ENCODE results near the gene TCEAL9. TPM values are rescaled to one million over a fixed set of nuclear protein-coding genes. Genes with fewer than 3 reads are reported as not detected.

The TCEAL9 gene
- total RNA-seq, 2 donors from 2014 or later: 49.8 to 88.2 TPM

GRCh38 chrX:103393487-103393886 is 37.2 kb downstream of the TCEAL9 start:
- TF ChIP-seq, protein P1, sequence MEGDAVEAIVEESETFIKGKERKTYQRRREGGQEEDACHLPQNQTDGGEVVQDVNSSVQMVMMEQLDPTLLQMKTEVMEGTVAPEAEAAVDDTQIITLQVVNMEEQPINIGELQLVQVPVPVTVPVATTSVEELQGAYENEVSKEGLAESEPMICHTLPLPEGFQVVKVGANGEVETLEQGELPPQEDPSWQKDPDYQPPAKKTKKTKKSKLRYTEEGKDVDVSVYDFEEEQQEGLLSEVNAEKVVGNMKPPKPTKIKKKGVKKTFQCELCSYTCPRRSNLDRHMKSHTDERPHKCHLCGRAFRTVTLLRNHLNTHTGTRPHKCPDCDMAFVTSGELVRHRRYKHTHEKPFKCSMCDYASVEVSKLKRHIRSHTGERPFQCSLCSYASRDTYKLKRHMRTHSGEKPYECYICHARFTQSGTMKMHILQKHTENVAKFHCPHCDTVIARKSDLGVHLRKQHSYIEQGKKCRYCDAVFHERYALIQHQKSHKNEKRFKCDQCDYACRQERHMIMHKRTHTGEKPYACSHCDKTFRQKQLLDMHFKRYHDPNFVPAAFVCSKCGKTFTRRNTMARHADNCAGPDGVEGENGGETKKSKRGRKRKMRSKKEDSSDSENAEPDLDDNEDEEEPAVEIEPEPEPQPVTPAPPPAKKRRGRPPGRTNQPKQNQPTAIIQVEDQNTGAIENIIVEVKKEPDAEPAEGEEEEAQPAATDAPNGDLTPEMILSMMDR (IDR thresholded peaks at IDR 0.05): no peak
- TF ChIP-seq POLR2A (IDR thresholded peaks at IDR 0.05) (no peak), POLR2AphosphoS5 (IDR thresholded peaks at IDR 0.05) (no peak)
- H3K4me3 ChIP-seq: no peak overlapping the region
- 92% methylated on average over 3 of the region's 3 CpGs for WGBS

DNA sequence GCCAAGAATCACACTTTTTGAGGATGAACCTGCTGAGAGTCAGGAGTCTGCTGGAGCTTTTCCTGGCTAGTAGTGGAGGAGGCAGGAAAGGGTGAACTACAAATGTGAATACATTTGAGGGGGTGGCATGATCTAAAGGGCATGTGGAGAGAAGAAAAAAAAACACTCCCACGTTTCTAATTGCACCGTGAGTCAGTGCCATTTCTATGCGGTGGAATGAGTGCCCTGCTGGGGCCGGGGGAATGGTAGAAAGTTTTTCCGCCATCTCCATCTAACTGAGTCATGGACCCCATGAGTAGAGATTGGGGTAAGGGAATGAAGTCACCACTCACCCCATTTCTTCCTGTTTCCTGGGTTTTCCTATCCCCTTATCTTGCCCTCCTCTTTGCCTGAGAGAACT is 39.9 kb downstream of the TCEAL9 start:
- DNase-seq (ENCODE audit: low spot score): no peak
- Histone ChIP-seq H3K4me3 (no peak overlapping the region), H3K27me3 (replicated peaks; ENCODE audit: insufficient read depth) (no peaks in the 10 kb centered on the region), H3K9me3 (no peaks in the 10 kb centered on the region), H3K27ac (no peak overlapping the region), H3K36me3 (no peaks in the 10 kb centered on the region), H3K4me1 (replicated peaks) (no peaks in the 10 kb centered on the region)
- TF ChIP-seq POLR2AphosphoS5 (IDR thresholded peaks at IDR 0.05) (no peak), POLR2A (IDR thresholded peaks at IDR 0.05) (no peak)
- TF ChIP-seq, protein P1 (IDR thresholded peaks at IDR 0.05): no peak
- 80% methylated on average over 5 of the region's 5 CpGs for WGBS
- intact Hi-C loops (cut with DNase I): no loop called here

More at GRCh38 chrX:103393487-103393886, 37.2 kb downstream of the TCEAL9 start:
- Histone ChIP-seq H3K27ac (no peak overlapping the region), H3K27me3 (replicated peaks; ENCODE audit: insufficient read depth) (no peaks in the 10 kb centered on the region), H3K9me3 (no peaks in the 10 kb centered on the region), H3K36me3 (no peaks in the 10 kb centered on the region), H3K4me1 (replicated peaks) (no peaks in the 10 kb centered on the region)
- DNase-seq (ENCODE audit: low spot score): no peak
- intact Hi-C loops (cut with DNase I): no loop called here

GRCh38 chrX:103396660-103397059 is 40.4 kb downstream of the TCEAL9 start:
- no peaks in the 10 kb centered on the region for H3K9me3 ChIP-seq
- no peaks in the 10 kb centered on the region for H3K36me3 ChIP-seq
- TF ChIP-seq POLR2AphosphoS5 (IDR thresholded peaks at IDR 0.05): no peak
- no peak for TF ChIP-seq POLR2A (IDR thresholded peaks at IDR 0.05)
- TF ChIP-seq, protein P1 (IDR thresholded peaks at IDR 0.05): no peak
- no peak for DNase-seq (ENCODE audit: low spot score)
- no peak overlapping the region for H3K4me3 ChIP-seq
- WGBS: 81% methylated on average over 2 of the region's 2 CpGs
- intact Hi-C loops (cut with DNase I): no loop called here
- H3K27ac ChIP-seq: no peak overlapping the region
- no peaks in the 10 kb centered on the region for H3K4me1 ChIP-seq (replicated peaks)
- no peaks in the 10 kb centered on the region for H3K27me3 ChIP-seq (replicated peaks; ENCODE audit: insufficient read depth)

DNA sequence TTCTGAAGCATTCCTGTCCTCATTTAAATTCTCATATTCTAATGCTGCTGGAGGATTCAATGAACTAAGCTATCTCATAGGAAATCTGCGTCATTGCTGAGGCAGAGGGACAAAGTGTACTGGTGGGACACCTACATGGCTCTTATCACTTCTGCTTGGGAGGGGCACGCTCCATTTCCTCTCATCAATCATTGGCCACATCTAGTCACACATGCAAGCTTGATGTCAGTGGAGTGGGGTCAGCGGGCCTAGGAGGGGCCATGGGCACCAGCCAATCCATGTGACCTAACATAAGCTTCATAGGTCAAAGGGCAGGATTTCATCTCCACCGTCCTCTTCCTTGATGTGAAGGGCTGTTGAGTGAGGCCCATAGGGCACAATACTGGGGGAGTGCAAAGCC is 41.4 kb downstream of the TCEAL9 start:
- intact Hi-C loops (cut with DNase I): no loop called here
- no peak overlapping the region for H3K4me3 ChIP-seq
- H3K27me3 ChIP-seq (replicated peaks; ENCODE audit: insufficient read depth): no peaks in the 10 kb centered on the region
- 85% methylated on average over 3 of the region's 4 CpGs for WGBS
- H3K9me3 ChIP-seq: no peaks in the 10 kb centered on the region
- TF ChIP-seq POLR2AphosphoS5 (IDR thresholded peaks at IDR 0.05): no peak
- TF ChIP-seq POLR2A (IDR thresholded peaks at IDR 0.05): no peak
- TF ChIP-seq, protein P1 (IDR thresholded peaks at IDR 0.05): no peak
- no peak overlapping the region for H3K27ac ChIP-seq
- no peaks in the 10 kb centered on the region for H3K4me1 ChIP-seq (replicated peaks)
- no peaks in the 10 kb centered on the region for H3K36me3 ChIP-seq
- DNase-seq (ENCODE audit: low spot score): no peak

DNA sequence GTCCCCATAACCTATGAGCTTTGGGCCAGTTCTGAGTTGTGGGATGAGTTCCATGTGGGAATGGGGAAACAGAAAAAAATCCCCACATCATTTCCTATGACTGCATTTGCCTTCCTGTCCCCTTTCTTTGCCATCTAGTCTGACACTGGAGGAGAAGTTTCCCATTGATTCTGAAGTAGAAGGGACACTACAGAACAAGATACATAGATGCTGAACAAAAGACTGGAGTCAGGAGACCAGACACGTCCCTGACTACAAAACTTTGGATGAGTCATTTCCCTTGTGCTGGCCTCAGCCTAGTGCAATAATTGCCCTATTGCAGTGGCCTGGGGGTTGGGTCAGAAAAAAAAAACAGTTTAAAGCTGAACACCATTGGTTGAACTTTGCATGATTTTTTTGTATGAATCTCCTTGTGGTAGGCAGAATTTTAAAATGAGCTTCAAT is 42.1 kb downstream of the TCEAL9 start:
- Histone ChIP-seq H3K4me3 (no peak overlapping the region), H3K27ac (no peak overlapping the region), H3K4me1 (replicated peaks) (no peaks in the 10 kb centered on the region), H3K9me3 (no peaks in the 10 kb centered on the region), H3K36me3 (no peaks in the 10 kb centered on the region), H3K27me3 (replicated peaks; ENCODE audit: insufficient read depth) (no peaks in the 10 kb centered on the region)
- intact Hi-C loops (cut with DNase I): no loop called here
- TF ChIP-seq POLR2AphosphoS5 (IDR thresholded peaks at IDR 0.05) (no peak), POLR2A (IDR thresholded peaks at IDR 0.05) (no peak)
- TF ChIP-seq, protein P1 (IDR thresholded peaks at IDR 0.05): no peak
- 30% methylated on average over 1 of the region's 1 CpG for WGBS
- no peak for DNase-seq (ENCODE audit: low spot score)

Measured in prostate gland (tissue), 2 donors.